Spinal cord (tissue), 10 donors: Measurements from ENCODE around the gene CAST. TPM values are rescaled to one million over a fixed set of nuclear protein-coding genes. Genes with fewer than 3 reads are reported as not detected.

Experiments used
- DNase-seq, 6 donors: peaks; one replicate each; pipeline versions ENCODE4 v3.0.0 to v3.0.0-alpha.2; 2013 to 2015; ENCODE audit warnings: low spot score in 6 of 6, low read depth in 4 of 6
- H3K27ac ChIP-seq: one replicate; pipeline ENCODE4 v1.5.1; 2013; ENCODE audit warnings: low read depth, low read length, control low read depth
- H3K27me3 ChIP-seq: one replicate; pipeline ENCODE4 v1.6.1; 2013; ENCODE audit warnings: low read length; ENCODE audit not compliant: control insufficient read depth, insufficient read depth
- H3K36me3 ChIP-seq: one replicate; pipeline ENCODE4 v1.6.1; 2013; ENCODE audit warnings: low read length; ENCODE audit not compliant: control insufficient read depth, insufficient read depth
- H3K4me1 ChIP-seq: one replicate; pipeline ENCODE4 v1.6.1; 2013; ENCODE audit warnings: low read length; ENCODE audit not compliant: control insufficient read depth, insufficient read depth
- H3K4me3 ChIP-seq: one replicate; pipeline ENCODE4 v1.5.1; 2013; ENCODE audit warnings: low read depth, low read length, control low read depth
- H3K9me3 ChIP-seq: one replicate; pipeline ENCODE4 v1.6.1; 2013; ENCODE audit warnings: low read length; ENCODE audit not compliant: control insufficient read depth, insufficient read depth
- WGBS: methylation state at CpG from one replicate; pipeline ENCODE4 v1.1.5; 2013; ENCODE audit warnings: missing lambda C conversion rate; ENCODE audit not compliant: insufficient coverage; 5-methylcytosine and 5-hydroxymethylcytosine counted together
- polyA plus RNA-seq, 2 donors: library from polyadenylated mRNA; unstranded; fragments of 120-200 nt; gene quantifications; one replicate each; pipeline ENCODE4 v1.2.1, GENCODE V29; 2013; ENCODE audit not compliant: insufficient read length in 2 of 2
- total RNA-seq, 2 donors: library from RNA; depleted of rRNA in 1 of 2; stranded (reverse); fragments of 120-200 nt in 1 of 2; fragments of >200 nt in 1 of 2; gene quantifications; one replicate each; pipeline versions ENCODE4 v1.2.3 to v1.2.4, GENCODE V29; 2013 to 2014
- donor health status: healthy.

The CAST gene
- total and polyA plus RNA-seq, 4 donors = 51.7 to 118 (median 64.3) TPM

DNA sequence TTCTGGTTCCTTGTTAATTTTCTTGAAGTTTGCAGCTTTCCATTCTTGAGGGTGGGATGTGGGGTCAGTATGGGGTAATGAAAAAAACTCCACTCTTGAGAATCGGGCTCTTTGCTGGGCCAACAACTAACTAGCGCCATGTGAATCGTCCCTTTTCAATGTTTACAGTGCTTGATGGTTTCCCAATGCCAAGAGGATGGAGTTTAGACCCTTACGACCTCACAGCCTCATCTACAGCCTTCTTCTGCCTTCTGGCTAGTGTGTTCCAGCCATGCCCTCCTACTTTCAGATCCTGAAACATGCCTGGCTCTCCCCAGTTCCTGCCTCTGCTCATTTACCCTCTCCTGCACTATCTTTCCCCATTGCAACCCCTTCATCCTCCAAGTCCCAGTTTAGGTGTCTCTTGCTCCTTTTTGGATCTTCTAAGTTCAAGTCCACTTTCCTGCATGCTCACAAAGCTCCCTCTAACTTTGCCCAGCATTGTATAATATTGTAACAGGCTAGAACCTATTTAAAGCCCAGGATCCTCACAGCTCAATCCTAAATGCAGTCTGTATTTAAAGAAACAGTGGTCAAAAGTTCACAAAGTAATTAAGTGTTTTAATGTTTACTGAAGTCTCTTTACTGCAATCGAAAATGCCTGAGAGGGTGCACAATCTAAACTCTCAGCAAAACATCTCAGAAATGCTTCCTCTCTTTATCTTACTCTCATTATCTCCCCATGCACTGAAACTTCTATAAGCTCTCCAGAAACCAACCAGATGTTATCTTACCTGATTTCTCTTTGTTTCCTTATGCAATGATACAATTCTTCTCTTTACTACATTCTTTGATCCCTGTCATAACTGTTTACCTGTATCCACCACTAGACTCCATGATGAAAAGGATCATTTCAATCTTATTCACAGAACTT is 20.6 kb upstream of the CAST start:
- no peaks in the 10 kb centered on the region for H3K36me3 ChIP-seq
- no peaks in the 10 kb centered on the region for H3K4me1 ChIP-seq
- 68% methylated on average over 5 of the region's 5 CpGs for WGBS
- H3K27me3 ChIP-seq = no peaks in the 10 kb centered on the region
- H3K4me3 ChIP-seq = no peak overlapping the region
- DNase-seq = no peak
- no peaks in the 10 kb centered on the region for H3K9me3 ChIP-seq
- H3K27ac ChIP-seq = no peak overlapping the region

DNA sequence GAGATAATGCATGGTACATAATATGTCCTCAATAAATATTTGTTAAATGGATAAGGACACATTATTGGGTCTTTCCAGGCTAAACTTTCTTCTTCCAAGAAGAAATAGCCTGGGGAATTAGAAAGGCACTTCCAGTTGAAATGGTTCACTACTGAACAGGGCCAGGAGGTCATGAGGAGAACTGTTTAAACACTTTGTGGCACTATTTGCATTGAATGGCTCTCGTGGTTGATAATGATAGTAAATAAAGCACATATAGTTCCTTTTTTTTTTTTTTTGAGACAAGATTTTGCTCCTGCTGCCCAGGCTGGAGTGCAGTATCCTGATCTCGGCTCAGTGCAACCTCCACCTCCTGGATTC is 19.9 kb upstream of the CAST start:
- no peaks in the 10 kb centered on the region for H3K27me3 ChIP-seq
- H3K27ac ChIP-seq = no peak overlapping the region
- no peak for DNase-seq
- no peak overlapping the region for H3K4me3 ChIP-seq
- H3K4me1 ChIP-seq = no peaks in the 10 kb centered on the region
- H3K9me3 ChIP-seq = no peaks in the 10 kb centered on the region
- no peaks in the 10 kb centered on the region for H3K36me3 ChIP-seq
- 100% methylated on average over 1 of the region's 2 CpGs for WGBS

DNA sequence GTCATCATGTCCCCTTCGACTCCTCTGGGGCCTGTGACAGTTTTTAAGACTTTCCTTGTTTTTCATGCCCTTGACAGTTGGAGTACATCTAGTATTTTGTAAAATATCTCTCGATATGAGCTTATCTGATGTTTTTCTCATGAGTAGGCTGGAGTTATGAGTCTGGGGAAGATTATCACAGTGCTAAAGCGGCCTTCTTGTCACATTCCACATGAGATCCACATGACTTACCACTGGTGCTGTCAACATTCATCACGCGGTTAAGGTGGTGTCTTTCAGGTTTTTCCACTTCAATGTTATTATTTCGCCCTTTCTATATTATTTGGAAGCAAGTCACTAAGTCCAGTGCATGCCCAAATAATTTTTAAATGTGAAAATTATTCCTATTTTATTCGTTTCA is 17.1 kb upstream of the CAST start:
- no peak overlapping the region for H3K27ac ChIP-seq
- H3K27me3 ChIP-seq = no peaks in the 10 kb centered on the region
- no peak for DNase-seq
- WGBS = 100% methylated on average over 1 of the region's 7 CpGs
- no peaks in the 10 kb centered on the region for H3K9me3 ChIP-seq
- H3K36me3 ChIP-seq = no peaks in the 10 kb centered on the region
- H3K4me1 ChIP-seq = no peaks in the 10 kb centered on the region
- no peak overlapping the region for H3K4me3 ChIP-seq

DNA sequence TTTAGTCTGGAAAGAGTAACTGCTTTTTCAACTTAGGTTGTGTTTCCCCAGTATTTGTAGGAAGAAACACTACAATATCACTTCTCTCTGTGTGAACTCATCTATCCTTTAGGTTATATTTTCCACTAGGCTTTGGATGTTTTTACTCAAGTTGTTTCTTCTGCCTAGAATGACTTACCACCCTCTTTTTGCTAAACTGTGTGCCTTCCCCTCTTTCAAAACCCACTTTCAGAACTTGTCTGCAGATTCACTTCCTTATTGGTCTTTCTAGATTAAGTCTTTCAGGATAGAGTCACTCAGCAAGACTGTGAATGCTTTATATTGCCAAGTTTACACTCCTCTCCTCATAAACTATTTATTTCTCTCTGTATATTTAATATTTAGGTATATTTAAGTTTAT is 14.2 kb upstream of the CAST start:
- no peak for DNase-seq
- Histone ChIP-seq H3K9me3 (no peaks in the 10 kb centered on the region), H3K36me3 (no peaks in the 10 kb centered on the region), H3K4me1 (no peaks in the 10 kb centered on the region), H3K27ac (no peak overlapping the region), H3K4me3 (no peak overlapping the region), H3K27me3 (no peaks in the 10 kb centered on the region)

DNA sequence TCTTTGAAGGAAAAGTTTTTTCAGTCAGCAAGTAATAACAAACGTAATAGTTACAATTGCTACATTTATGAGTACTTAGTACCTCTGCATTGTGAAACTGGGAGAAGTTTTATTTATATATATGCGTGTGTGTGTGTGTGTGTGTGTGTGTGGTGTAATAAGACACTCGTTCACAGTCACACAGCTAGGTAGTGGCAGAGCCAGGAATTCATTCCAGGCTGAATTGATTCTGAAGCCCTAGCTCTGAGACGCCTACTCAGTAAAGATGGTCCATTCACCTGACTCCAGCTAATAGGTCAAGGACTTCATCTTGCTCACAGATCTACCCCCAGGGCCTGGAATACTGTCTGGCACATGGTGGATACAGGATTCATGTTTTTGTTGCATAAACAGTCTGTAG is 13.6 kb upstream of the CAST start:
- 59% methylated on average over 2 of the region's 4 CpGs for WGBS
- Histone ChIP-seq H3K27ac (no peak overlapping the region), H3K9me3 (no peaks in the 10 kb centered on the region), H3K4me1 (no peaks in the 10 kb centered on the region), H3K4me3 (no peak overlapping the region), H3K27me3 (no peaks in the 10 kb centered on the region), H3K36me3 (no peaks in the 10 kb centered on the region)
- DNase-seq = no peak

DNA sequence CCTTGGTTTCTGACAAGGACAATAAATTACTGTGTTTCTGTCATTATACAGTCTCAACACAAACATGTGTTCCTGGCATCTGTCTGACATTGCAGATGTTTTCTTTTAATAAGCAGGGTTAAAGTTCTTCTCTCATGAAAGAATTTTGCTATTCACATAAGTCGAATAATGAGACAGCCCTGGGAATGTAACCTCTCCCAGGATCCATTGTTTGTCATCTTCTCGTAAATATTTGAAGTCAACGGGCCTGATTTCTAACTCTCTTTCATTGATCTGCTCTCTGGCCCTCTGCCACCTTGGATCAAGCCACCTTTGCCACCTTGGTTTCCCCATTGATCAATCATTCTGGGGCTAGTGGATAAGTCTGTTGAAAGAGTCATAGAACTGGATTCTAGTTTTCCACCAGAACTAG is 12.9 kb upstream of the CAST start:
- WGBS = 48% methylated on average over 2 of the region's 3 CpGs
- no peak overlapping the region for H3K4me3 ChIP-seq
- H3K9me3 ChIP-seq = no peaks in the 10 kb centered on the region
- no peaks in the 10 kb centered on the region for H3K36me3 ChIP-seq
- no peak for DNase-seq
- no peak overlapping the region for H3K27ac ChIP-seq
- no peaks in the 10 kb centered on the region for H3K4me1 ChIP-seq
- no peaks in the 10 kb centered on the region for H3K27me3 ChIP-seq

DNA sequence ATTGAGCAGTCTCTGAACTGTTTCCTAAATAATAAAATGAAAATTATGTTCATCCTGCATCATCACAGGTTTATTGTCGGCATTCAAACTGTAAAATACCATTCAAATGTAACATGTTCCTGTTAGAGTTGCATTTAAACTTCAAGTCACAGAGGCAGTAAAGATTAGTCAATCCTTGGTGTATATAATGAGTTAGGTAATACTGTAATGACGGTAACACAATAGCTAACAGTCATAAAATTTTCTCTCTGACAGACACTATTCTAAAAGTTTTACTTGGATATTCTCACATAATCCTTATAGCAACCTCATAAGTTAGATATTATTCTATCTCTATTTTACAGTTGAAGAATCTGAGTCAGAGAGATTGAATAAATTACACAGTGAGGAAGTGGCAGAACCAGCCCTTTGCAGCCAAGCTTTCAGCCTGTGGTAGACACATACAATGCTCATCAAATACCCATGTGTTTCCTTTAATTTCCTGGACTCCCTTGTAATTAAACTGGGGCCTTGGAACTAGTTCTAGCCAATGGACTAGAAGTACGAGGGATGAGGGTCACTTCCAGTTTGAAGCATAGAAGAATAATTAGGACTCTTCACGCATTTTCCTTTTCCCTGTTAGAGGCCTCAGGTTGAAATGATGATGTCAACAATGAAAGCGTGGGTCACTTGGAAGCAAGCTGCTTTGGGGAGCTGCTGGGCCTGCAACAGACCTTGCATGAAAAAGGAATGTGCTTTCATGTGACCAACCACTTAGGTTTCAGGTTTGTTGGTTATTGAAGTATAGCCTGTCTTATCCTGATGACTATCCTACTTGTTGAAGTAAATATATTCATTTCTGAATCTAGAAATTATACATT is 12.3 kb upstream of the CAST start:
- 100% methylated on average over 1 of the region's 5 CpGs for WGBS
- H3K27ac ChIP-seq = no peak overlapping the region
- H3K4me1 ChIP-seq = no peaks in the 10 kb centered on the region

DNA sequence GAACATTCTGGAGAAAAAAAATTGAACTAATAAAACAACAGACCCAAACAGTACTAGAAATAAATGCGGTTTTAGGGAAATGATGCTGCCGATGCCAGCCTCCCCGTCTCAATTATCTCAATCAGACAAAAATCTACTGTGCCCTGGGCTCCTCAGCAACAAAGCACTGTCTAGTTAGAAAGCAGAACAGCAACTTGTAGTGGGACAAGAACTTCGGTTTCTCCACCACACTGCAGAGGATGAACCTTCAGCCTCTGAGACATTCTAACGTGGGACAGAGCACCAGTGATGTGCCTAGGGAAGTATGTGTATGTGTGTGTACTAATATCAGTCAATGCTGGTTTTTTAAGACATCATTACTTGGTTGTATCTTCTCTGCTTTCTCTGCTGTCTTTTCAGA is 11.1 kb upstream of the CAST start:
- 71% methylated on average over 1 of the region's 5 CpGs for WGBS
- Histone ChIP-seq H3K27me3 (no peaks in the 10 kb centered on the region), H3K4me3 (no peak overlapping the region), H3K4me1 (no peaks in the 10 kb centered on the region), H3K36me3 (no peaks in the 10 kb centered on the region), H3K27ac (no peak overlapping the region), H3K9me3 (no peaks in the 10 kb centered on the region)
- no peak for DNase-seq

More for the DNA sequence above, 12.3 kb upstream of the CAST start:
- no peaks in the 10 kb centered on the region for H3K27me3 ChIP-seq
- no peaks in the 10 kb centered on the region for H3K9me3 ChIP-seq
- DNase-seq = no peak
- H3K4me3 ChIP-seq = no peak overlapping the region
- H3K36me3 ChIP-seq = no peaks in the 10 kb centered on the region

DNA sequence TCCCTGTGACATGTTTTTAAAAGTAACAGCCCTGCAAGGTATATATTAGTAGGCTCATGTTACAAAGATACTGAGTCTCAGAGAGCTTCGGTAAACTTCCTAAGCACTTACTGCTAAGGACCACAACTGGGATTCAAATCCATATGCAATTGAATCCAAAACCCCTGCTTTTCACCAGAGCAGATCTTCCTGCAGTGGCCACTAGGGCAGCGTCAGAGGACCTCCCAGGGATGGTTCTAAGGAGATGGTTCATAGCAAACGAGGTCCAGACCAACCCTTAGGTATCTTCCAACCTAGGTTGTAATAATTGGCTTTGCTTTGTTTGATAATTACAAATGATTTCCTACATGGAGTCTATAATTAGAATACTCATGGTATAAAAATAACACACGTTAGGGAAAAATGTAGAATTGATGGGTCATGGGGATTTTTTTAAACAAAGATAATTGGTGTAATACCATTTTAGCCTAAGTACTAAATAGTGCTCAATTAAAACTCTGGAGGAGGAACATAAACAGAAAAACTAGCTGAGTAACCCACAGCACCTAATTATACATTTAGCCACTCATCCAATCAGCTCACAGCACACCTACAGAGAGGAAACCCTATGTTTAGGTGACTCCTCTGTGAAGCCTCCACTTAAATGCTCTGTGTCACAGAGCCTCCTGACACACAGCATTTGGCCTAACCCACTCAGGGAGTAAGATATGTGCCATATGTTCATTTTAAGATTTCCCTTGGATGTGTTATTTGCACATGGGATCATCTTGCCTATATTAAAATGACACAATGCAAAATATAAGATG is 10.0 kb upstream of the CAST start:
- no peak overlapping the region for H3K27ac ChIP-seq
- no peak overlapping the region for H3K4me3 ChIP-seq
- no peaks in the 10 kb centered on the region for H3K4me1 ChIP-seq
- H3K27me3 ChIP-seq = no peaks in the 10 kb centered on the region
- no peaks in the 10 kb centered on the region for H3K36me3 ChIP-seq
- no peaks in the 10 kb centered on the region for H3K9me3 ChIP-seq
- WGBS = 80% methylated on average over 1 of the region's 4 CpGs
- no peak for DNase-seq
